Bronchial epithelial cell (primary cell): Measurements from ENCODE around the gene SLC39A5. TPM values are rescaled to one million over a fixed set of nuclear protein-coding genes. Genes with fewer than 3 reads are reported as not detected.

Experiments used
- DNase-seq: peaks from one replicate; pipeline ENCODE4 v3.0.0-alpha.2; 2010; ENCODE audit warnings: low read depth
- FAIRE-seq: peaks from 2 replicates; lab custom pipeline; 2011; peaks lifted over from hg19 to GRCh38; lab: Jason Lieb, UNC
- H3K27me3 ChIP-seq: 2 replicates; pipeline ENCODE4 v1.5.1; 2011; ENCODE audit warnings: low read length; ENCODE audit not compliant: control insufficient read depth, insufficient read depth
- H3K36me3 ChIP-seq: 2 replicates; pipeline ENCODE4 v1.5.1; 2011; ENCODE audit warnings: low read length; ENCODE audit not compliant: control insufficient read depth, insufficient read depth
- H3K4me3 ChIP-seq: 2 replicates; pipeline ENCODE4 v1.5.1; 2011; ENCODE audit warnings: mild to moderate bottlenecking, low read depth, low read length, control low read depth
- total RNA-seq: library from RNA; depleted of rRNA; stranded (reverse); fragments of >200 nt; gene quantifications from 2 replicates; pipeline ENCODE4 v1.2.1, GENCODE V29; 2014
- TF ChIP-seq, protein P1 (sequence below): IDR thresholded peaks from 2 replicates; pipeline ENCODE4 v1.5.1; 2011; ENCODE audit warnings: mild to moderate bottlenecking, moderate library complexity, low read length, control low read depth, inconsistent platforms; ENCODE audit not compliant: insufficient read depth, severe bottlenecking

Gene SLC39A5
- total RNA-seq, 1 donor from 2014 or later = 0.26 TPM

DNA sequence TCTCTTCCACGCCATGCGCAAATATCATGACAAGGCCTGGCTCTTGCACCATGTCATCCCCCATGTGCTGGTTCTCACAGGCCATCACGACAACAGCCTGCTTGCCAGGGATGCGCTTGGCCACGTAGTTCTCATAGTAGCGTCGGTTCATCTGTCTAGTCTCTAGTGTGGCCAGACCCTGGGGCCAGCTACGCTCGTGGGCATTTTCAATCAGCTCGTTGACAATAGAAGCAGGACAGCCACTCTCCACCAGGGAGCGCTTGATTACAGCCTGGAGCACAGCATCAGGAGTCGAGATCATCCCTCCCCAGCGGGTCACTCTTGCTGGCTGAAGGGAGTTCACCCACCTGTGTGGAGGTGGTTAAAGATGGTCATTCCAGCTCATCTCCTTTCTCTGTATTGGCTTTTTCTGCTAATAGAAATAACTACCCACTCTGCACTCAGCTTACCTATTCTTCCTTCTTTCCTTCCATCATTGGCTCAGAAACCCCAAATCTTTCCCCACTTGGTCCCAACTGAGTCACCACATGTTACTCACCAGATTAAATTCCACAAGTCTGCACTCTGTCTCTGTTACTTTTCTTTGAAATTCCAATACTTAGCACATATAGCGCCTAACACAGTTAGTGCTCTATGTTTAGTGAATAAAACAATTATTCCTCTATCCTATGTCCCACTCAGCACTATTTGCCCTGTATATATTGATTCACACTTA is 23.2 kb upstream of the SLC39A5 start:
- peaks cover 28% of the 10 kb centered on the region for H3K36me3 ChIP-seq
- peak; percentile 59 for DNase-seq

DNA sequence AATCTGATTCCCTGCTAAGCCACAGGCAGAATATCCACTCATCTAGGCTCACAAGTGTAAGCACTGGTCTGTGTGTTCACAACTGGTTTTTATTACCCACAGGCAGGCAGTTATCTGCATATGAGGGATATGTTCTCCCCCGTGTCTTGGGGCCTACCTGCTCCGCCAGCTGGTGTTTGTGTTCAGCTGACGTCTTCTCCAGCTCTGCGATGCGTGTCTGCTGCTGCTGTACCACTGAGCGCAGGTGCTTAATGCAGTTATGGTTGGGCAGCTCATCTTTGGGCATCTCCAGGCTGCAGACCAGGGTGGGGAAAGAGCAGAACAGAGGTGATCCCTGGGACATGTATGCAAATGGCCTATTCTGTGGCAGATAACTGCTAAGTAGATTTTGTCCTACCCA is 21.8 kb upstream of the SLC39A5 start:
- no peak overlapping the region for H3K4me3 ChIP-seq
- TF ChIP-seq, protein P1, sequence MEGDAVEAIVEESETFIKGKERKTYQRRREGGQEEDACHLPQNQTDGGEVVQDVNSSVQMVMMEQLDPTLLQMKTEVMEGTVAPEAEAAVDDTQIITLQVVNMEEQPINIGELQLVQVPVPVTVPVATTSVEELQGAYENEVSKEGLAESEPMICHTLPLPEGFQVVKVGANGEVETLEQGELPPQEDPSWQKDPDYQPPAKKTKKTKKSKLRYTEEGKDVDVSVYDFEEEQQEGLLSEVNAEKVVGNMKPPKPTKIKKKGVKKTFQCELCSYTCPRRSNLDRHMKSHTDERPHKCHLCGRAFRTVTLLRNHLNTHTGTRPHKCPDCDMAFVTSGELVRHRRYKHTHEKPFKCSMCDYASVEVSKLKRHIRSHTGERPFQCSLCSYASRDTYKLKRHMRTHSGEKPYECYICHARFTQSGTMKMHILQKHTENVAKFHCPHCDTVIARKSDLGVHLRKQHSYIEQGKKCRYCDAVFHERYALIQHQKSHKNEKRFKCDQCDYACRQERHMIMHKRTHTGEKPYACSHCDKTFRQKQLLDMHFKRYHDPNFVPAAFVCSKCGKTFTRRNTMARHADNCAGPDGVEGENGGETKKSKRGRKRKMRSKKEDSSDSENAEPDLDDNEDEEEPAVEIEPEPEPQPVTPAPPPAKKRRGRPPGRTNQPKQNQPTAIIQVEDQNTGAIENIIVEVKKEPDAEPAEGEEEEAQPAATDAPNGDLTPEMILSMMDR = no peak
- DNase-seq (no peak), FAIRE-seq (peak; percentile 68)
- H3K36me3 ChIP-seq = peaks cover 33% of the 10 kb centered on the region
- no peaks in the 10 kb centered on the region for H3K27me3 ChIP-seq

More for the DNA sequence above, 23.2 kb upstream of the SLC39A5 start:
- H3K27me3 ChIP-seq = no peaks in the 10 kb centered on the region
- TF ChIP-seq, protein P1 = peak; percentile 78
- H3K4me3 ChIP-seq = no peak overlapping the region
- FAIRE-seq = no peak

DNA sequence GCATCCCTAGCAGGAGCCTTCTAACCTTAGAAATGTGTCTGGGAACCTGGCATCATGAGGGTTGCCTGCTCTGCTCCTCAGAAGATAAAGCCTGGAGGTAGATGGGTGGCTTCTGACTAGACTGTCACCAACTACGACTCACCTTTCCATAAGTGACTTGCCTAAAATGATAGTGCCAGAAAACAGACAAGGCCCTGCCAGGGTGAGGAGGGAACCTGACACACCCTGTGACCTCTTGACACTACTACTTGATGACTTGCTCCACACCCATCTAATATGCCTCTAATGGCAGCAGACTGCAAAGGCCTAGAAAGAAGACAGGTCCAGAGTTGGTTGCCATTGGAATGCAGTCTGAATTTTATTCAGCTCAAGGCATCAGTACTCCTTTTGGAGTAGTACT is 17.5 kb upstream of the SLC39A5 start:
- peaks cover 35% of the 10 kb centered on the region for H3K36me3 ChIP-seq
- DNase-seq = no peak
- TF ChIP-seq, protein P1 = no peak

DNA sequence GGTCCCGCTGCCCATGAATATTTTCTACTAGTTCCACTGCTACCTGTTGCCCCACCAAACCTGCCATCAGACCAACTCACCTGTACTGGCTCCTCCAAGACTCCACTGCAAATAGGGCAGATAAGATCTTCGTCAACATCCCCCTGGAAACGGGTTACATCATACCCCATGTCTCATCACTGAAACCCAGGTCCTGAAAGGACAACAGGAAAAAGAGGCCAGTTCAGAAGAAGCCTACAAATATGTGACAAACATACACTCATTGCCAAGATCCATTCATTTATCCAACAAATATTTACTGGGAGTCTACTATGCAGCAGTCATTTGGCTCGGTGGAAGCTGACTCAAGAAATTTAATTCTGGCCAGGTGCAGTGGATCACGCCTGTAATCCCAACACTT is 16.0 kb upstream of the SLC39A5 start:
- TF ChIP-seq, protein P1 = no peak
- Histone ChIP-seq H3K4me3 (no peak overlapping the region), H3K36me3 (peaks cover 26% of the 10 kb centered on the region), H3K27me3 (no peaks in the 10 kb centered on the region)
- DNase-seq = no peak
- FAIRE-seq = no peak

More for the DNA sequence above, 17.5 kb upstream of the SLC39A5 start:
- no peaks in the 10 kb centered on the region for H3K27me3 ChIP-seq
- no peak for FAIRE-seq
- H3K4me3 ChIP-seq = no peak overlapping the region

DNA sequence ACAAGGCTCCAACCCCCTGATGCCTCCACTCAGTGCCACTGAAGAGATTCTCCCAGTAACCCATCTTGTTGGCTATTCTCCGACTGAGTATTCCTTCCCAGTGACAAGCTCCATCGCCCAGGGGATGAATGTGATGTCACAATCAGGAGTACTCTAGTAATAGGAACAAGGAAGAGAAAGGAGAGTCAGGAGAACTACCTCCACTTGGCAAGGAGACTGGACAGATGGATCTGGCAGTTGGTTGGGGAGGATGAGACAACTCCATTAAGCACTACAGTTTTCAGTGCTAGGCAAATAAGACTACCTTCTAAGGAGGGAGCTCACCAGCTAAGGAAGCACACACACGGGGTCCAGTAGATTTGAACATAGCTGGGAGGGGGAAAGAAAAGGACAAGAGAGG is 13.4 kb upstream of the SLC39A5 start:
- no peak for DNase-seq
- Histone ChIP-seq H3K27me3 (no peaks in the 10 kb centered on the region), H3K36me3 (peaks cover 17% of the 10 kb centered on the region), H3K4me3 (no peak overlapping the region)
- FAIRE-seq = no peak
- TF ChIP-seq, protein P1 = no peak
